Posterior cingulate gyrus (tissue), 11 donors: ENCODE results near the gene EDEM3.
A peak's percentile ranks its signal among the peaks of the same experiment; 100 is the strongest.
"Not testable (repeated sequence)": the region's sequence is repeated elsewhere in the genome, so short reads cannot be mapped to it uniquely, and the experiment has no call there.

Source experiments
- DNase-seq, 10 donors: peaks; one replicate each; pipeline versions ENCODE4 v3.0.0 to v3.0.0-alpha.2; 2020 to 2021; ENCODE audit warnings: mixed read lengths in 3 of 10
- intact Hi-C: fragments of 100-400 bp; cut with DNase I; formaldehyde crosslinking; loops from one replicate; pipeline ENCODE4 v1.15.1; 2023

EDEM3 gene

GRCh38 chr1:184770181-184770979 is 15.7 kb upstream of the EDEM3 start:
- intact Hi-C loops, result no loop called here
- no peak for DNase-seq

- no peak for DNase-seq
- intact Hi-C loops, result no loop called here
Observed at GRCh38 chr1:184769241-184769640, 14.6 kb upstream of the EDEM3 start.

DNA sequence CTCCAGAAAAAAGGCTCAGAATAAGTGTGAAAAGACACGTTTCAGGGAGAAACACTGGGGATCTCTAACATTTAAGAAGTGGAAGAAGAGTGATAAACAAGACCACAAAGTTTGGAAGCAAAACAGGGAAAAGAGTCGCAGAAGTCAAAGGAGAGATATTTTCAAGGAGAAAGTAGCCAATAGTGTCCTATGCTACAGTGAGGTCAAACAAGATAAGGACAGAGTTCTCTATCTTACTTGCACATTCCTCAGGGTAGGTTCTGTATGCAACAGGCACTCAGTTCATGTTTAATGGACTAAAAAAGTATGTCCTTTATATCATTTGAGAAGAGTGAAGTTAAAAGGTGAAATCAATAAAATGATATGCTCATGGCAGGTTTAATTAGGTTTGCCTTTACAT is 13.8 kb upstream of the EDEM3 start:
- DNase-seq, result no peak
- intact Hi-C loops, result no loop called here

GRCh38 chr1:184767591-184767990 is 12.9 kb upstream of the EDEM3 start:
- intact Hi-C loops, result no loop called here

DNA sequence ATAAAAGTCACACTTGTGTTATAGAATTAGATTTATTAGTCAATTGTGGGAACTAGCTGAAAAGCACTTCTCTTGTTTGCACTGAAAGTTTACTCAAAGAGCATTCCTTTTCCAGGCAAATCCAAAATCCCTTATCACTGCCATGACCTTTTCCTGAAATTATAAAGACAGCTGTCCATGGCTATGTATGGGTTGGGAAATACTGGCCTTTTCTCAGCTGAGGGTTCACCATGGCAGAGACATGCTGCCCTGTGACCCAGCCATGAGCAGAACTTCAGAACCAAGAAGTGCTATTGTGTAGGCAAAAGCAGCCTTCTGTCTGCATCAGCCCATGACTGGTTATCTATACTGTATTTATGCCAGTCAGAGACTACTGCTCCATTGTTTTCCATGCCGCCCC is 9.8 kb upstream of the EDEM3 start:
- no peak for DNase-seq
- intact Hi-C loops, result no loop called here

More at GRCh38 chr1:184767591-184767990, 12.9 kb upstream of the EDEM3 start:
- DNase-seq, result no peak

DNA sequence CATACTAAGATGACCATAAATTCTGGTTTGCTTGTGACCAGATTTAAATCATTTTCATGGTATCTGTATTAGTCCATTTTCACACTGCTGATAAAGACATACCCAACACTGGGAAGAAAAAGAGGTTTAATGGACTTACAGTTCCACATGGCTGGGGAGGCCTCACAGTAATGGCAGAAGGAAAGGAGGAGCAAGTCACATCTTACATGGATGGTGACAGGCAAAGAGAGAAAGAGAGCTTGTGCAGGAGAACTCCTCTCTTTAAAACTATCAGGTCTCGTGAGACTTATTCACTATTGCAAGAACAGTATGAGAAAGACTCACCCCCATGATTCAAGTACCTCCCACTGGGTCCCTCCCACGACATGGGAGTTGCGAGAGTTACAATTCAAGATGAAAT is 8.9 kb upstream of the EDEM3 start:
- intact Hi-C loops, result not testable (repeated sequence)

DNA sequence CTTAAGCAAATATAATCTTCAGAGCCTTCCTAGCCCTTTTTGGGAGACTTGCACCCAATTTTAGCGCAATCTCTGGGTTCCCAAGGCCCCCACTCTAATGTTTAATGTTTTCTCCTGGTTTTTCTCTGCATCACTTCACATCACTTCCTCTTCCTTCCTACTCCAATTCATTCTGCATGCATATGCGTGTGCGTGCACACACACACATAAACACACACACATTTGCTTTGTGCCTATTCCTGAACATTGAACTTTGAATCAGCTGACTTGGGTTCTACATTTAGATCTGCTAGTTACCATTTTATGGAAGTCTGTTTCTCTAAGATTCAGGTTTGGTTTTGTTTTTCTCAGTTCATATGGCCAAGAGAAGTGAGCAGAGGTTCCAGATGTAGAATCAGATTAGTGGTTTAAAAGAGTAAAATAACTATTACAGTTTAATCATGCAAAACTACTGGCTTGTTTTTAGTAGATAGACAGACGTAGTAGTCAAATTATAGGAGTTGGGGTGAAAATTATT is 7.4 kb upstream of the EDEM3 start:
- intact Hi-C loops, result no loop called here

More for the DNA sequence above, 8.9 kb upstream of the EDEM3 start:
- not testable (repeated sequence) for DNase-seq

DNA sequence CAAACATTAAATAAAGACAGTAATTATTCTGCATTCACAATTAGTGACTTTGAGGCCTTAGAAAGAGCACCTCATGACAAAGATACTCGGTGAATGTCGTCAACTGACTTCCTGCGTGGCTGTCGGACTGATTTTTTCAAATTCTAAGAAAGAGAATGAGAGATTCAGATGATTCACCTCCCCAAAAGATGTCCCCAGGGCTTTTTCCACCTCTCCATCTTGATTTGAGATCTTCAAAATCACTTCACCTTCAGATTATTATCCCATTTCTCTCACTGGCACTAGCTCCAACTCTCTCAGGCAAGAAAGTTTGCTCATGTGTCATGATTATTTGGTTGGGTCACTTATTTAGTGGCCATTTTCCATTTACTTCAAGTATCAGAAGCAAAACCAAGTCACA is 5.0 kb upstream of the EDEM3 start:
- intact Hi-C loops, result loop anchor here (10.0 kb wide), 1 partner anchor 555 kb away; the partner anchor contains the start of gene IVNS1ABP
- DNase-seq, result no peak

More for the DNA sequence above, 7.4 kb upstream of the EDEM3 start:
- DNase-seq, result no peak

DNA sequence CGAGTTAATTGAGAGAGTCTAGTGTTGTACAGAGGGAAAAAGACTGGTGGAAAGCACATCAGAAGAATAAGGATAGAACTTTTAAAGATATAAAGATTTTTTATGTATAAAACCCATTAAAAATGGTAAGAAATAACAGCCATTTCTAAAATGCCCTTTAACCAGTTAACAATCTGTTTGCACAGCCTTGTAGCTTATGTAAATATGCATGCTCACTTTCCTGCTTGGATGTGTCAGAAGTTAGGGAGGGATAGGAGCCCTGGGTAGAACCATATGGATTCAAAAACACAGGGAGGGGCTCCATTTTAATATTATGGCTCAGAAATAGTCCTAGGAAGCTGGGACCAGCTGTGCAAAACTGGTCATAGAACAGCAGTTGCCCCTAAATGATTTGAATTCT is 4.5 kb upstream of the EDEM3 start:
- DNase-seq, result no peak
- intact Hi-C loops, result loop anchor here (10.0 kb wide), 1 partner anchor 556 kb away; the partner anchor contains the start of gene IVNS1ABP

DNA sequence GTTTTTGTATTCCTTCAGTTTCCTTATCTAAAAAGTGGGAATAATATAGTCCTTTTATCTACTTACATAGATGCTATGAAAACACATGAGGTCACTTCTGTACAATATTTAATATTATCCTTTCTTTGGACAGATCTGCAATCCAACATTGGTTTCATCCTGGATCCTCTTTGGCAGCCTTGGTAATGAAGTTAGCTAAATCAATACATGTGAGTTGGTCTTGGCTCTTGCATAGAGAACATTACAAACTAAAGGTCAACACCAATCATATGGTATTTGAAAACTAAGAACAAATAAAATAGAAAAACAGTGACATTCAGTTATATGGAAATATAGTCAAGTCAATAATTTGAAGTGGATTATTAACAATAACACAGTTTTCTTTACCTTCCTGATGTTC is 3.2 kb upstream of the EDEM3 start:
- intact Hi-C loops, result loop anchor here (10.0 kb wide), 1 partner anchor 557 kb away; the partner anchor contains the start of gene IVNS1ABP
- no peak for DNase-seq

DNA sequence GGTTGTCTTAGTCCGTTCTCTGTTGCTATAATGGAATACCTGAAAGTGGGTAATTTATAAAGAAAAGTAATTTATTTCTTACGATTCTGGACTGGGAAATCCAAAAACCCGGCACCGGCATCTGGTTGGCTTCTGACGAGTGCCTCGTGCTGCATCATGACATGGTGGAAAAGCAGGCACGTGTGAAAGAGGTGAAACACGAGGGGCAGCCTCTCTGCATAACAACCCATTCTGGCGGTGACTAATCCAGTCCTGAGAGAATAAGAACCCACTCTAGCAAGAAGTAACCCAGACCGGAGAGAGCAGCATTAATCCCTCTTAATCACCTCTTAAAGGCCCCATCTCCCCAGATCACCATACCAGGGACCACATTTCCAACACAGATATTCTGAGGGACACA is 2.7 kb upstream of the EDEM3 start:
- intact Hi-C loops, result loop anchor here (10.0 kb wide), 1 partner anchor 557 kb away; the partner anchor contains the start of gene IVNS1ABP
- peak in 1 of 10 donors; percentile 49 for DNase-seq

DNA sequence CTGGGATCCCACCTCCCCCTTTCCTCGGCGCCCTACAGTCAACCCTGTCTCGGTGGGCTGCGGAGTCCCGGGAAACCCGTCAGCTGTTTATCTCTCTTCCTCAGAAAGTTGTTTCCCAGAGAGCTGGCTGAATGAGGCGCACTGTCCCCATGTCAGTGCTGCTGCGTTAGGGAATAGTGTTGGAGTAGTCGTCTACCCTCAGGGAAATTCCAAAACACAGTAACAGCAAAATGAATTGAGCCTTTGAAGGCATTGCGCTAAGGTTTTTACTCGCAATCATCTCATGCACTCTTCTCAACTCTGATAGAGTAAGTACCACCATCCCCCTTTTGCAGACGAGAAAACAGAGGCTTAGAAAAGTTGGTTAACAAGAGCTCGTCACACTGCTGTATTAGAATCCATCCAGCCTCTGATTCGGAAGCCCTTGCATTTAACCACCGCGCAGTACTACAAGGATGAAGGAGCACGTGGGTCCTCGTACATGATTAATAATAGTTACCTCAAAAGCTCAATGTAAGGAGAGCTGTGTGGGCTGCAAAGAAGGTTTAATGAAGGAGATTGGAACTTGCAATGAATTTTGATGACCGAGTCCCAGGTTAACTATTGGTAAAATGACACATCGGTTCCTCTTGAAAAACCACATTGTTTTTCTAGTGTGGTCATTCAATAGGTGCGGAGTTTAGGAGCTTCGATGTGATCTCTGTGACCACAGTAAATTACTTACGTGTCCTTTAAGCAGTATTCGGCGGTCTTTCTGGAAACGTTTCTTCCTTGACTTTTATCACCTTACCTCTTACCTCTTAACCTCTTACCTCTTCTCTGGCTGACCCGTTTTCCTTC is 788 bp upstream of the EDEM3 start:
- intact Hi-C loops, result loop anchor here (1.0 to 10.0 kb wide), 2 partner anchors 402 to 559 kb away; partner anchors contain the start of genes IVNS1ABP and SWT1
- no peak for DNase-seq

- intact Hi-C loops, result loop anchor here (10.0 kb wide), 1 partner anchor 561 kb away; the partner anchor contains the start of gene IVNS1ABP
- peak in 6 of 10 donors; percentile 9 to 86 (median 47) for DNase-seq
Observed at GRCh38 chr1:184753608-184754475, 816 bp downstream of the EDEM3 start.

GRCh38 chr1:184753117-184753516 is 1.5 kb downstream of the EDEM3 start:
- DNase-seq, result no peak
- intact Hi-C loops, result loop anchor here (10.0 kb wide), 1 partner anchor 562 kb away; the partner anchor contains the start of gene IVNS1ABP

- intact Hi-C loops, result loop anchor here (10.0 kb wide), 1 partner anchor 562 kb away; the partner anchor contains the start of gene IVNS1ABP
- no peak for DNase-seq
Observed at GRCh38 chr1:184752656-184753055, 2.0 kb downstream of the EDEM3 start.

- intact Hi-C loops, result no loop called here
- DNase-seq, result no peak
Observed at GRCh38 chr1:184748740-184749139, 5.9 kb downstream of the EDEM3 start.

DNA sequence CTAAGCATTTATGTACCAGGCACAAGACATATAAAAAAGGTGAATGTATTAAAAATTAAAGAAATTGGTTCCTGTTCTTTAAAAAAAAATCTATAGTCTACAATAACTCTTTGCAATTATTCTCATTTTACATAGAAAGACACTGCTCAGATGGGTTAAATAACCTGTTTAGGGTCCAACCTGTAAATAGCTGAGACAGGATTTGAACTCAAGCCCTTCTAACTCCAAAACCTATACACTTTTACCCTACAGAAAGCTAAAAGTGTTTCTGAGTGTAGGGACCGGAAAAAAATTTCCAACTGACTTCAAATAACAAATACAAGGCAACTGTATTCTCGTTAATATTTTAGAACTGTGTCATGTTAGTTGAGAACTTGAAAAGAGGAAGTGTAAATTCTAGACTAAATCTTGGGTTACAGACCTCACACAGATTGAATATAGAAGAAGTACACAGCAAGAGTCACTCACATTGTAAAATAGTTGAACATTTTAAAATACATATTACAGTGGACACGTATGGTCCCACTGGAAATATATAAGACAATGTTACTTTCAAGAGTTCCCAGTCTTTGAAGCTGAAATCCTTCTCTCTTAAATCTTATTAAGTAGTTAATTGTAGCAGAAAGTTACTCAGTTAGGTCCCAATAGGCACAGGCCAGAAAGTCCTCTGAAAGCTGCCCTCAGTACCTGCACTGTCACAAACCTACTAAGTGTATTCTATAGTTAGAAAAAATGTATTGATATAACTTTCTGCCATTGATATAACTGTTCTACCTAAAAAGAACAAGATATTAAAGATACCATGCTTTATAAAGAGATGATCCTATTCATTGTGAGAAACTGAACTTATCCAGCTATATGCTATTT is 7.3 kb downstream of the EDEM3 start:
- DNase-seq, result no peak
- intact Hi-C loops, result no loop called here

DNA sequence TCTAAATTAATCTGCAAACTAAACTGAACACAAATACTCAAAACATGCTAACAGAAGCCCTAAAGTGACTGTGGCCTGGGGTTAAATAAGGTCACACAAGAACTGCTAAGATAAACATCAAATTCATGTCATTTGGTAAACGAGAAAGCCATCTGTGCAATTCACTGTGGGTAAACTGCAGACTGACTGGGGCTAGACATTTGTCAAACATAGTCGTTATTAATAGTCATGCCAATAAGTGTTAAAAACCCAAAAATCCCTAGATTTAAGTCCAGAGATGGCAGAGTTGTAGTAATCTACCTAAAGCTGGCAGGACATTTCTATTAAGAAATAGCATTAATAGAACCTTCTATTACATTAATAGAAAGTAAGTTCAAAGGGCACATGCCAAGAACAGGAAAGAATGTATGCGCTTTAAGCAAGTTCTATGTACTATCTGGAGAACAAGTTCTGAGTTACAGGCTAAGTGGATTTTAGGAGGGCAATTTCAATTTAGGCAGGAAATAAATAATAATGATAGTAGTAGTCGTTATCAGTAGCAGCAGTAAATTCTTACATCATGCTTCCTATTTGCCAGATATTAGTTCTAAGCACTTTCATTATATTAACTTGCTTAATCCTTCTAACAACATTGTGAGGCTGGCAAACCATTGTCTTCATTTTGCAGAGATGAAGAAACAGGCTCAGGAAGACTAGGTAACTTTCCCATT is 8.6 kb downstream of the EDEM3 start:
- no peak for DNase-seq
- intact Hi-C loops, result no loop called here
